ENCODE results near the gene CALHM2.

Gene CALHM2

GRCh38 chr10:103479135-103479534 is 27.0 kb upstream of the CALHM2 start, which contains the start of gene CALHM3:
TSS of gene CALHM3 (minus strand) at chr10:103479240. CDS start at chr10:103479032, 208 bp downstream.
- no peaks in the 10 kb centered on the region for H3K36me3 ChIP-seq
- no peak for TF ChIP-seq CTCF (IDR thresholded peaks at IDR 0.05)
- H3K27me3 ChIP-seq = peaks cover 0 to 6% of the 10 kb centered on the region in 2 donors
- peaks cover 0 to 6% (median 0%) of the 10 kb centered on the region in 4 donors for H3K4me1 ChIP-seq
- no peak within 1 kb of the TSS for H3K4me3 ChIP-seq
- intact Hi-C loops (cut with DNase I; ENCODE audit: low total_unique reads) = no loop called here
- no peaks in the 10 kb centered on the region for H3K9me3 ChIP-seq
- no peak for DNase-seq
- no peak within 1 kb of the TSS for H3K27ac ChIP-seq

GRCh38 chr10:103478671-103479070 is 26.5 kb upstream of the CALHM2 start:
- no peak for DNase-seq
- Histone ChIP-seq H3K4me3 (no peak overlapping the region), H3K4me1 (peaks cover 0 to 6% (median 0%) of the 10 kb centered on the region in 4 donors), H3K27ac (no peak overlapping the region), H3K9me3 (no peaks in the 10 kb centered on the region), H3K27me3 (peaks cover 0 to 6% of the 10 kb centered on the region in 2 donors), H3K36me3 (no peaks in the 10 kb centered on the region)
- TF ChIP-seq CTCF (IDR thresholded peaks at IDR 0.05) = no peak
- intact Hi-C loops (cut with DNase I; ENCODE audit: low total_unique reads) = no loop called here

- no peak for DNase-seq
- H3K27me3 ChIP-seq = peaks cover 0 to 15% of the 10 kb centered on the region in 2 donors
- no peaks in the 10 kb centered on the region for H3K36me3 ChIP-seq
- H3K27ac ChIP-seq = no peak overlapping the region
- H3K4me3 ChIP-seq = no peak overlapping the region
- H3K4me1 ChIP-seq = peaks cover 0 to 6% (median 0%) of the 10 kb centered on the region in 4 donors
- intact Hi-C loops (cut with DNase I; ENCODE audit: low total_unique reads) = no loop called here
- H3K9me3 ChIP-seq = no peaks in the 10 kb centered on the region
- no peak for TF ChIP-seq CTCF (IDR thresholded peaks at IDR 0.05)
These were observed 24.0 kb upstream of the CALHM2 start for GRCh38 chr10:103476046-103476768.

GRCh38 chr10:103475437-103475836 is 23.3 kb upstream of the CALHM2 start:
- Histone ChIP-seq H3K4me1 (peaks cover 0 to 2% (median 0%) of the 10 kb centered on the region in 4 donors), H3K9me3 (no peaks in the 10 kb centered on the region), H3K4me3 (no peak overlapping the region), H3K27ac (no peak overlapping the region), H3K36me3 (no peaks in the 10 kb centered on the region), H3K27me3 (peaks cover 0 to 15% of the 10 kb centered on the region in 2 donors)
- TF ChIP-seq CTCF (IDR thresholded peaks at IDR 0.05) = no peak
- intact Hi-C loops (cut with DNase I; ENCODE audit: low total_unique reads) = no loop called here
- no peak for DNase-seq

- peaks cover 0 to 15% of the 10 kb centered on the region in 2 donors for H3K27me3 ChIP-seq
- no peak for DNase-seq
- H3K36me3 ChIP-seq = no peaks in the 10 kb centered on the region
- no peaks in the 10 kb centered on the region for H3K4me1 ChIP-seq
- TF ChIP-seq CTCF (IDR thresholded peaks at IDR 0.05) = no peak
- H3K27ac ChIP-seq = no peak overlapping the region
- intact Hi-C loops (cut with DNase I; ENCODE audit: low total_unique reads) = no loop called here
- no peak overlapping the region for H3K4me3 ChIP-seq
- no peaks in the 10 kb centered on the region for H3K9me3 ChIP-seq
These were observed 21.9 kb upstream of the CALHM2 start for GRCh38 chr10:103474077-103474476.

Measured in tibial artery (tissue), 4 donors.